H9 (cell line): ENCODE data around the gene ANKRD44. TPM values are rescaled to one million over a fixed set of nuclear protein-coding genes. Genes with fewer than 3 reads are reported as not detected.

Source experiments
- DNase-seq: peaks from one replicate; pipeline ENCODE4 v3.0.0-alpha.2; 2017
- H2AFZ ChIP-seq: one replicate; pipeline ENCODE4 v1.6.1; 2013; ENCODE audit warnings: mild to moderate bottlenecking, low read length, control low read depth, moderate library complexity
- H2AK5ac ChIP-seq: 2 replicates; pipeline ENCODE4 v1.6.1; 2013; ENCODE audit warnings: low read length, control low read depth, mixed read lengths; ENCODE audit not compliant: insufficient read length
- H2BK120ac ChIP-seq: one replicate; pipeline ENCODE4 v1.6.1; 2013; ENCODE audit warnings: low read depth, mild to moderate bottlenecking, low read length, control low read depth, inconsistent platforms; ENCODE audit not compliant: poor library complexity, severe bottlenecking
- H2BK12ac ChIP-seq: 2 replicates; pipeline ENCODE4 v1.6.1; 2013; ENCODE audit warnings: low read length, control low read depth, mixed read lengths, low read depth; ENCODE audit not compliant: insufficient read length
- H2BK15ac ChIP-seq: 2 replicates; pipeline ENCODE4 v1.6.1; 2013; ENCODE audit warnings: low read depth, low read length, control low read depth
- H2BK20ac ChIP-seq: one replicate; pipeline ENCODE4 v1.6.1; 2013; ENCODE audit warnings: low read depth, mild to moderate bottlenecking, low read length, control low read depth, inconsistent platforms; ENCODE audit not compliant: poor library complexity, severe bottlenecking
- H2BK5ac ChIP-seq: 2 replicates; pipeline ENCODE4 v1.6.1; 2013; ENCODE audit warnings: low read length, control low read depth, mixed read lengths; ENCODE audit not compliant: insufficient read length
- H3K14ac ChIP-seq: 2 replicates; pipeline ENCODE4 v1.6.1; 2013; ENCODE audit warnings: low read length, control low read depth; ENCODE audit not compliant: insufficient read depth
- H3K18ac ChIP-seq: 2 replicates; pipeline ENCODE4 v1.6.1; 2013; ENCODE audit warnings: low read depth, mild to moderate bottlenecking, mixed read lengths, low read length, control low read depth; ENCODE audit not compliant: insufficient read length
- H3K23ac ChIP-seq: 2 replicates; pipeline ENCODE4 v1.6.1; 2013; ENCODE audit warnings: low read length, control low read depth, mixed read lengths, low read depth; ENCODE audit not compliant: insufficient read length
- H3K23me2 ChIP-seq: 2 replicates; pipeline ENCODE4 v1.6.1; 2013; ENCODE audit warnings: low read depth, mild to moderate bottlenecking, mixed read lengths, low read length, control low read depth; ENCODE audit not compliant: insufficient read length, poor library complexity, severe bottlenecking
- H3K27ac ChIP-seq: 2 replicates; pipeline ENCODE4 v1.5.1; 2013; ENCODE audit warnings: low read length, control low read depth, mixed read lengths, low read depth; ENCODE audit not compliant: insufficient read length
- H3K27me3 ChIP-seq: 2 replicates; pipeline ENCODE4 v1.6.1; 2013; ENCODE audit warnings: low read length, control low read depth, inconsistent platforms; ENCODE audit not compliant: insufficient read depth
- H3K4ac ChIP-seq: 2 replicates; pipeline ENCODE4 v1.6.1; 2013; ENCODE audit warnings: low read depth, mild to moderate bottlenecking, control low read depth, inconsistent platforms, low read length, moderate library complexity
- H3K4me1 ChIP-seq: 2 replicates; pipeline ENCODE4 v1.6.1; 2013; ENCODE audit warnings: low read length, control low read depth, inconsistent platforms; ENCODE audit not compliant: insufficient read depth
- H3K4me2 ChIP-seq: 2 replicates; pipeline ENCODE4 v1.6.1; 2013; ENCODE audit warnings: low read length, control low read depth, mixed read lengths; ENCODE audit not compliant: insufficient read length, insufficient read depth
- H3K56ac ChIP-seq: 2 replicates; pipeline ENCODE4 v1.6.1; 2013; ENCODE audit warnings: low read depth, mild to moderate bottlenecking, mixed read lengths, low read length, control low read depth; ENCODE audit not compliant: insufficient read length
- H3K79me1 ChIP-seq: 2 replicates; pipeline ENCODE4 v1.6.1; 2013; ENCODE audit warnings: low read depth, mild to moderate bottlenecking, moderate library complexity, low read length, control low read depth, inconsistent platforms; ENCODE audit not compliant: insufficient read depth, poor library complexity, severe bottlenecking
- H3K79me2 ChIP-seq: 2 replicates; pipeline ENCODE4 v1.6.1; 2013; ENCODE audit warnings: low read length, control low read depth, inconsistent platforms; ENCODE audit not compliant: insufficient read depth
- H3K9ac ChIP-seq: 2 replicates; pipeline ENCODE4 v1.6.1; 2013; ENCODE audit warnings: low read length, control low read depth, mixed read lengths; ENCODE audit not compliant: insufficient read length; ENCODE audit errors: extremely low read depth
- H3K9me3 ChIP-seq: one replicate; pipeline ENCODE4 v1.6.1; 2013; ENCODE audit warnings: low read depth, low read length, inconsistent platforms; ENCODE audit not compliant: control insufficient read depth
- H3T11ph ChIP-seq: one replicate; pipeline ENCODE4 v1.6.1; 2013; ENCODE audit warnings: mild to moderate bottlenecking, low read length, control low read depth, inconsistent platforms
- H4K20me1 ChIP-seq: one replicate; pipeline ENCODE4 v1.6.1; 2013; ENCODE audit not compliant: control insufficient read depth, insufficient read length, insufficient read depth
- H4K5ac ChIP-seq: 2 replicates; pipeline ENCODE4 v1.6.1; 2013; ENCODE audit warnings: low read depth, mild to moderate bottlenecking, mixed read lengths, low read length, control low read depth; ENCODE audit not compliant: insufficient read length
- H4K8ac ChIP-seq: replicated peaks from 2 replicates; pipeline ENCODE4 v1.6.1; 2013; ENCODE audit warnings: low read length, control low read depth, mixed read lengths, low read depth; ENCODE audit not compliant: insufficient read length
- H4K91ac ChIP-seq: 2 replicates; pipeline ENCODE4 v1.6.1; 2013; ENCODE audit warnings: low read depth, mild to moderate bottlenecking, moderate library complexity, mixed read lengths, low read length, control low read depth; ENCODE audit not compliant: insufficient read length
- H3K27ac Mint-ChIP-seq, 3 experiments: 2 replicates in 2 of 3; 3 replicates in 1 of 3; pipeline ENCODE4 v1.8.0; 2020 to 2021; ENCODE audit warnings: mixed read lengths in 3 of 3, mild to moderate bottlenecking in 1 of 3, moderate library complexity in 1 of 3
- H3K27me3 Mint-ChIP-seq: 2 replicates; pipeline ENCODE4 v1.8.0; 2021; ENCODE audit warnings: low read depth, mild to moderate bottlenecking, moderate library complexity, mixed read lengths
- H3K36me3 Mint-ChIP-seq, 3 experiments: 2 replicates in 2 of 3; 3 replicates in 1 of 3; pipeline ENCODE4 v1.8.0; 2020 to 2021; ENCODE audit warnings: low read depth in 3 of 3, mixed read lengths in 3 of 3; ENCODE audit not compliant: insufficient read depth in 1 of 3
- H3K4me1 Mint-ChIP-seq, 2 experiments: 2 replicates each; pipeline ENCODE4 v1.8.0; 2020; ENCODE audit warnings: mixed read lengths in 2 of 2
- H3K4me3 Mint-ChIP-seq, 2 experiments: 2 replicates in 1 of 2; 3 replicates in 1 of 2; pipeline ENCODE4 v1.8.0; 2020 to 2021; ENCODE audit warnings: mild to moderate bottlenecking in 2 of 2, mixed read lengths in 2 of 2, moderate library complexity in 1 of 2
- H3K9me3 Mint-ChIP-seq, 2 experiments: 2 replicates in 1 of 2; 3 replicates in 1 of 2; pipeline ENCODE4 v1.8.0; 2020; ENCODE audit warnings: mild to moderate bottlenecking in 2 of 2, mixed read lengths in 2 of 2, moderate library complexity in 1 of 2
- WGBS: extraction: QIAGEN DNeasy Blood & Tissue Kit; methylation state at CpG from one replicate; pipeline ENCODE4 v1.1.7; 2013; ENCODE audit warnings: missing lambda C conversion rate, low lambda C conversion rate, mixed read lengths; ENCODE audit not compliant: insufficient read length; ENCODE audit errors: extremely low coverage; 5-methylcytosine and 5-hydroxymethylcytosine counted together
- total RNA-seq: library from RNA; stranded (reverse); gene quantifications from 2 replicates; pipeline ENCODE4 v1.2.1, GENCODE V29; 2021
- TF ChIP-seq, protein P1 (sequence below): fragments of 200-600 bp; sonication (generic); conservative IDR thresholded peaks from 3 replicates; pipeline ENCODE4 v1.8.0; 2021; ENCODE audit warnings: antibody characterized with exemption, mild to moderate bottlenecking

The ANKRD44 gene
- total RNA-seq, 1 experiment from 2014 or later, result 1.9 TPM

DNA sequence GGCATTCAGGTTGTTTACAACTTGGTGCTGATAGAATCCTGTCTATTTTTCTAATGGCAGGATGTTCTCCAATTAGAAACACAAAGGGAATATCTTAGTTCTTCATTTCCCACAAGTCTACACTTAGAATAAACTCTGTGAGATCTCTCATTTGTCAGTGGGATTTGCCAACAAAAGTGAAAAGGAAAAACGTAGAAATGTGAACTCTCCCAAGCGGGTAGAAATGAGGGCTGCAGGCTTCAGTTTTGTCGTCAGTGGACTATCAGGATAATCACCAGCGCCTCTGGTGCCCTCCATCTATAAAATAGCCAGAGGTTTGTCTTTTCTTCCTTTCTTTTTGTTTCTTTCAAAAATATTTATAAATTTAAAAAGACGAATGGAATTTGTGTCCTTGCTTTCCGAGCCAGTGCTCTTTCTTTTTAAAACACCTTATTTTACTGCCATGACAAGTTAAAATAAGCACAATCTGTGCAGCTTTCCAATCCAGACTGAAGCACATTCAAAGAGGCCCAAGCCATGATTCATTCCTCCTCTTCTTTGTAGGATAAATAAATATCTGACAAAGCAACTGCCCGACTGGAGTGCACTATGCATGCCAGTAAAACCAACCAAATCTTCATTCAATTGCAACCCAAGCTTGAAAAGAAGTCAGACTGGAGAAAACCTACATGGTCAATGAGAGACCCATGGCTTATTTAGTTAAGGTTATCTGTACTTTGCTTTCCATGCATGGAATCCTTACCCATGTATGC lies 185.8 kb downstream of the ANKRD44 start:
- no peak overlapping the region for H3K23ac ChIP-seq
- no peaks in the 10 kb centered on the region for H3K79me2 ChIP-seq
- no peak overlapping the region for H3K4me2 ChIP-seq
- no peak overlapping the region for H4K91ac ChIP-seq
- WGBS, result no CpG with 5 or more reads among the region's 7 CpGs
- H3K4me1 ChIP-seq, result no peaks in the 10 kb centered on the region
- DNase-seq, result no peak
- no peak overlapping the region for H2BK5ac ChIP-seq
- H3T11ph ChIP-seq, result no peak overlapping the region
- peaks cover 0 to 2% of the 10 kb centered on the region in 2 experiments; a peak in 1 of 5 replicates for H3K9me3 Mint-ChIP-seq
- no peak overlapping the region for H3K27ac ChIP-seq
- H2BK20ac ChIP-seq, result no peak overlapping the region
- H3K4ac ChIP-seq, result no peak overlapping the region
- no peak overlapping the region for H2AK5ac ChIP-seq
- no peak overlapping the region for H2BK12ac ChIP-seq
- no peak overlapping the region for H3K56ac ChIP-seq
- no peaks in the 10 kb centered on the region for H4K20me1 ChIP-seq
- H3K18ac ChIP-seq, result no peak overlapping the region
- no peaks in the 10 kb centered on the region for H3K9me3 ChIP-seq
- no peaks in the 10 kb centered on the region for H3K27me3 ChIP-seq
- peak overlapping the region in 1 of 3 experiments; percentile 14; a peak in 2 of 7 replicates for H3K27ac Mint-ChIP-seq
- H3K9ac ChIP-seq, result no peak overlapping the region
- H4K5ac ChIP-seq, result no peak overlapping the region
- no peaks in the 10 kb centered on the region for H3K79me1 ChIP-seq
- H2BK15ac ChIP-seq, result no peak overlapping the region
- no peaks in the 10 kb centered on the region for H3K23me2 ChIP-seq
- TF ChIP-seq, protein P1, sequence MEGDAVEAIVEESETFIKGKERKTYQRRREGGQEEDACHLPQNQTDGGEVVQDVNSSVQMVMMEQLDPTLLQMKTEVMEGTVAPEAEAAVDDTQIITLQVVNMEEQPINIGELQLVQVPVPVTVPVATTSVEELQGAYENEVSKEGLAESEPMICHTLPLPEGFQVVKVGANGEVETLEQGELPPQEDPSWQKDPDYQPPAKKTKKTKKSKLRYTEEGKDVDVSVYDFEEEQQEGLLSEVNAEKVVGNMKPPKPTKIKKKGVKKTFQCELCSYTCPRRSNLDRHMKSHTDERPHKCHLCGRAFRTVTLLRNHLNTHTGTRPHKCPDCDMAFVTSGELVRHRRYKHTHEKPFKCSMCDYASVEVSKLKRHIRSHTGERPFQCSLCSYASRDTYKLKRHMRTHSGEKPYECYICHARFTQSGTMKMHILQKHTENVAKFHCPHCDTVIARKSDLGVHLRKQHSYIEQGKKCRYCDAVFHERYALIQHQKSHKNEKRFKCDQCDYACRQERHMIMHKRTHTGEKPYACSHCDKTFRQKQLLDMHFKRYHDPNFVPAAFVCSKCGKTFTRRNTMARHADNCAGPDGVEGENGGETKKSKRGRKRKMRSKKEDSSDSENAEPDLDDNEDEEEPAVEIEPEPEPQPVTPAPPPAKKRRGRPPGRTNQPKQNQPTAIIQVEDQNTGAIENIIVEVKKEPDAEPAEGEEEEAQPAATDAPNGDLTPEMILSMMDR, result no peak
- no peaks in the 10 kb centered on the region; the same call in none of the 2 replicates for H3K27me3 Mint-ChIP-seq
- H2BK120ac ChIP-seq, result no peak overlapping the region
- H4K8ac ChIP-seq, result no peak overlapping the region
- H3K4me3 Mint-ChIP-seq, result no peak overlapping the region
- H2AFZ ChIP-seq, result no peak overlapping the region
- H3K4me1 Mint-ChIP-seq, result peaks cover 0 to 6% of the 10 kb centered on the region in 2 experiments; a peak in 2 of 4 replicates
- H3K14ac ChIP-seq, result no peak overlapping the region
- H3K36me3 Mint-ChIP-seq, result no peaks in the 10 kb centered on the region
